ENCODE measurements around the gene SYT13.

GRCh38 chr11:45272701-45273100 is 13.4 kb downstream of the SYT13 start:
- TF ChIP-seq POLR2A (IDR thresholded peaks at IDR 0.05) (no peak), CTCF (IDR thresholded peaks at IDR 0.05) (no peak), POLR2AphosphoS5 (IDR thresholded peaks at IDR 0.05) (no peak)

Measured in upper lobe of left lung (tissue), 4 donors.